Activated CD4-positive, alpha-beta T cell treated with anti-CD3 and anti-CD28 coated beads, Interleukin-2, Interleukin-6, amounts not matched to agents 100 ng/mL and 50 ng/mL, durations not matched to agents 16 hours and 8 hours (primary cell): ENCODE data around the gene WDR41.
"Not testable (repeated sequence)": the region's sequence is repeated elsewhere in the genome, so short reads cannot be mapped to it uniquely, and the experiment has no call there.

Experiments
- DNase-seq: peaks from one replicate; pipeline ENCODE4 v3.0.0-alpha.2; 2020

The WDR41 gene

GRCh38 chr5:77491783-77492652 is at the start of gene WDR41:
Gene WDR41, minus strand, starts transcription at chr5:77492316. Its CDS starts 96 bp downstream, at chr5:77492220.
- peak; percentile 90 for DNase-seq

DNA sequence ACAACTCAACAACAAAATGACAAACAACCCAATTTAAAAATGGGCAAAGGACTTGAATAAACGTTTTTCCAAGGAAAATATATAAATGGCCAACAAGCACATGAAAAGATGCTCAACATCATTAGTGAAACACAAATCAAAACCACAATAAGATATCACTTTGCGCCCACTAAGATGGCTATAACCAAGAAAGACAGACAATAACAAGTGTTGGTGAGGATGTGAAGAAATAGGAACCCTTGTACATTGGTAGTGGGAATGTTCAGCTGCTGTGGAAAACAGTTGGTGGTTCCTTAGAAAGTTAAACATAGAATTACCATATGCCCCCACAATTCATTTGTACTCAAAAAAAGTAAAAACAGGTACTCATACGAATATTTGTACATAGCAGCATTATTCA is 39.2 kb upstream of the WDR41 start:
- no peak for DNase-seq

GRCh38 chr5:77518304-77518703 is 26.2 kb upstream of the WDR41 start:
- no peak for DNase-seq

DNA sequence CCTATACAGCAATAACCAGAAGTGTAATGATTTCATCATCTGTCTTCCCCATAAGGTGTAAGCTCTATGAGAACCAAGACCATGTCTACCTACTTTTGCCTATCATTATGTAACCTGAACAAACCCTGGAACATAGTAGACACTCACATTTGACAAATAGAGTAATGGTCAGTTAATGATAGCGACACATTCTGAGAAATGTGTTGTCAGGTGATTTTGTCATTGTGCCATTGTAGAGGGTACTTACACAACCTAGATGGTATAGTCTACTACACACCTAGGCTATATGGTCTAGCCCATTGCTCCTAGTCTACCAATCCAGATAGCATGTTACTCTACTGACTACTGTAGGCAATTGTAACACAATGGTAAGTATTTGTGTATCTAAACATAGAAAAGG is 22.3 kb upstream of the WDR41 start:
- DNase-seq = no peak

DNA sequence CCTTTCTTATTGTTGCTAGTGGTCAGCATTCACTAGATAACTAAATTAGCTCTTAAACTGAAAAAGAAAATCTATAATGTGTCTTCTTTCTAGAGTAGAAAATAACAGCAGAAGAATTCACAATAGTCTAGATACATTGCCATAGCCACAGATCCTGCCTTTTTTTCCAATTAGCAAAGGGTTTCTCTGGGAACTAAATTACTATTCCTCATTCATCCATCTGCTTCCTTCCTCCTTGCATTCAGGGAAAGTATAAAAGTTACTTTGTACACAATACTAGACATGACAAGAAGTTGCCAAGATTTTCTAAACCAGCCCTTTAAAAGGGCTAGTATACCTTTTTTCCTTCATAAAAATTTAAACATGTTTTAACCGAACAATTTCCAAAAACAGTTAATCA is 21.2 kb upstream of the WDR41 start:
- no peak for DNase-seq

- not testable (repeated sequence) for DNase-seq
These were observed 9.0 kb upstream of the WDR41 start for GRCh38 chr5:77501132-77501531.

DNA sequence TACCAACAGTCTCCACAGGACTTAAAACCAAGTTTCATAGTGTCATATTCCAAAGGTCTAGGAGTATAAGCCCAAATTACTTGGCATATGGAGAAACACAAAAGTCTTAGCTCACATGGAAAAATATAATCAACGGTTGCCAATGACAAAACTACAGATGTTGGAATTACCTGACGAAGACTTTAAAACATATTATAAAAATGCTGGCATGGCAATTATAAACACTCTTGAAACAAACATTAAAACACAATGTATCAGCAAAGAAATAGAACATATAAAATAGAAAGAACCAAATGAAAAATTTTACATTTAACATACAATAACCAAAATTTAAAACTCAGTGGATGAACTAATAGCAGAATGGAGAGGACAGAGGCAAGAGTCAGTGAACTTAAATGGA is 7.9 kb upstream of the WDR41 start:
- DNase-seq = no peak

- DNase-seq = no peak
These were observed 7.3 kb upstream of the WDR41 start for GRCh38 chr5:77499441-77499840.

DNA sequence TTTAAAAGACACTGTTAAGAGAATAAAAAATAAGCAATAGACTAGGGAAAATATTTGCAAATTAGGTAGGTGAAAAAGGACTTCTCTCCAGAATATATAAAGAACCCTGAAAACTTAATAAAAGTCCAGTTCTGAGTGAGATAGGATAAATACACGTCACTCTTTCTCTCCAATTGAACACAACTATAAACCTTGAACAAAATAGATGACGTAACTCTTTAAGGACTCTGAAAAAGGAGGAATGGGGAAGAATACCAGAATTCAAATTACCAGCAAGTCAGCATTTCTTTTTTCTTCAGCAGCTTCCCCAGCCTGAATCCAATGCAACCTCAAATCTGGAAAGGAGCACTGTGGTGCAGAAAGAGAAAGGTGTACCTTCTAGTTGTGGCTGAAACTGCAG is 6.8 kb upstream of the WDR41 start:
- DNase-seq = no peak

- no peak for DNase-seq
These were observed 2.8 kb upstream of the WDR41 start for GRCh38 chr5:77494935-77495334.

DNA sequence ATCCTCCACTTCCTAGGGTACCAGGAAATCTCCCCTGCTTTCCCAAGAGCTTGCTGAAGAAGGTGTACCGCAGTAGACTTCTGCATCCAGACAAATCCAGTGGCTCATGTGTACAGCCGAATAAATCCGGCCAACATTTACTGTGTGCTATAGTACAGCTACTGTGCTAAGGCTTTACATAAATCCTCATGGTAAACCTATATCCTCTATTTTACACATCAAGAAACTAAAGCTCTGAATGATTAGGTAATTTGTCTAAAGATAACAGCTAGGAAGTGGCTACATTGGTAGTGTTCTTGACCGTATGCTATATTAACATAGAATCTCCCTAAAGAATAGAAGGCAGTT is 511 bp upstream of the WDR41 start:
- DNase-seq = no peak

- peak; percentile 27 for DNase-seq
These were observed 1.3 kb downstream of the WDR41 start for GRCh38 chr5:77490741-77491344.

DNA sequence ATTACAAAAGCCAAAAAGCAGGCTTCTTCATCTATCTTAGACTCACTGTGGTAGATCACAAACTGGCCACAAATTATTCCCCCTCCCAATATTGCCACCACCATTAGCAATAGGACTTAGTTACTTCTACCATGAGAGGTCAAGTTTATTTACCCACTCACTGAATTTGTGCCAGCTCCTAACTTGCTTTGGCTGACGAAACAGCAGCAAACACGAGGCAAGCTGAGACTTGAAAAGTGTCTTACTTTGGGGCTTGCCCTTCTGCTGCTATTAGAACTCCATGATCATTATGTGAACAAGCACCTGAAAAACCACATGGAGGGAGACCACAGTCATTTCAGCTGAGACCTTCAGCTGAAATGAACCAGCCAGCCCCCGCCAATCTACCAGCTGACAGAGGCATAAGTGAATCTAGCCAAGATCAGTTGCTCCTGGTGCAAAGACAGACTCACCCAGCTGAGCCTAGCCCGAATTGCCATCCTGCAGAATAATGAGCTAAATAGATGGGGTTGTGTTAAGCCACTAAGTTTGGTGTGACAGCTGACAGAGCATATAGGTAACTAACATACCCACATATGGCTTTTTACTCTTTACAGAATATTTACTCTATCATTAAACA is 5.7 kb downstream of the WDR41 start:
- no peak for DNase-seq

- DNase-seq = no peak
These were observed 8.4 kb downstream of the WDR41 start for GRCh38 chr5:77483682-77484081.

DNA sequence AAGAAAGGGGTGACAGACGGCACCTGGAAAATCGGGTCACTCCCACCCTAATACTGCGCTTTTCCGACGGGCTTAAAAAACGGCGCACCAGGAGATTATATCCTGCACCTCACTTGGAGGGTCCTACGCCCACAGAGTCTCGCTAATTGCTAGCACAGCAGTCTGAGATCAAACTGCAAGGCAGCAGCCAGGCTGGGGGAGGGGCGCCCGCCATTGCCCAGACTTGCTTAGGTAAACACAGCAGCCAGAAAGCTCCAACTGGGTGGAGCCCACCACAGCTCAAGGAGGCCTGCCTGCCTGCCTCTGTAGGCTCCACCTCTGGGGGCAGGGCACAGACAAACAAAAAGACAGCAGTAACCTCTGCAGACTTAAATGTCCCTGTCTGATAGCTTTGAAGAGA is 17.1 kb downstream of the WDR41 start:
- DNase-seq = not testable (repeated sequence)

DNA sequence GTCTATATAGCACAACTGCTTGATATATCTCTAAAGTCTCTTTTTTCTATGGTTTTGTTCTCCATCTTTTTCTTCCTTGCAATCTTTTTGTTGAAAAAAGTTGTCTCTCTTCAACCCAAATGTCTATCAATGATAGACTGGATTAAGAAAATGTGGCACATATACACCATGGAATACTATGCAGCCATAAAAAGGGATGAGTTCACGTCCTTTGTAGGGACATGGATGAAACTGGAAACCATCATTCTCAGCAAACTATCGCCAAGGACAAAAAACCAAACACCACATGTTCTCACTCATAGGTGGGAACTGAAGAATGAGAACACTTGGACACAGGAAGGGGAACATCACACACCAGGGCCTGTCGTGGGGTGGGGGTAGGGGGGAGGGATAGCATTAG is 23.2 kb downstream of the WDR41 start:
- DNase-seq = not testable (repeated sequence)

DNA sequence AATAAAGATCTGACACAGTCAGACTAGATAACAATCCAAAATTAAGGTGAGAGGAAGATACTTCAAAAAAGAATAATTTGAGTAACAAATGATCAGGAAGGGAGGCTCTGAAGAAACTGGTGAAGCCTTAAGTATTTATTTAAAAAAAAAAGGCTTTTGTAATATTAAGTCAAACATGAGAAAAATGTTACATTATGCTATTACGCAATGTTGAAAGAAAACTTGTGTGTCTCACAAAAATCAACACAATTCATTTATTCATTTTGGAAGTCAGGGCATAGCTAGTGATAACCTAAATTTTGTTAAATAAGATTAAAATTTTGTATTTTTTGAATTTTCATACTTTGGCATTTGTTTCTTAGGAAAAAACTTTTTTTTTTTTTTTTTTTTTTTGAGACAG is 28.2 kb downstream of the WDR41 start:
- DNase-seq = no peak

DNA sequence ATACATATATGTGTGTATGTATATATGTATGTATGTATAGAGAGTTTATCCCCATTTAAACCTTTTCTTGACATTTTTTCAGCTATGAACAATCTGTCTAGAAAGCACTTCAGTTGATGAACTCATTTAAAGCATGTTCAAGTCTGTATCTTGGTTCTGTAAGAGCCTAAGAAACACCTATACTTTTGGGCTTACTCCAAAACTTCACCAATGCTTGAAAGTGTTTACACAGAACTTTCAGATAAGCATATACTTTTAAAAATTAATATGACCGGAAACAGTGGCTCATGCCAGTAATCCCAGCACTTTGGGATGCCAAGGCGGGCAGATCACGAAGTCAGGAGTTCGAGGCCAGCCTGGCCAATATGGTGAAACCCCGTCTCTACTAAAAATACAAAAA is 30.8 kb downstream of the WDR41 start:
- DNase-seq = no peak

DNA sequence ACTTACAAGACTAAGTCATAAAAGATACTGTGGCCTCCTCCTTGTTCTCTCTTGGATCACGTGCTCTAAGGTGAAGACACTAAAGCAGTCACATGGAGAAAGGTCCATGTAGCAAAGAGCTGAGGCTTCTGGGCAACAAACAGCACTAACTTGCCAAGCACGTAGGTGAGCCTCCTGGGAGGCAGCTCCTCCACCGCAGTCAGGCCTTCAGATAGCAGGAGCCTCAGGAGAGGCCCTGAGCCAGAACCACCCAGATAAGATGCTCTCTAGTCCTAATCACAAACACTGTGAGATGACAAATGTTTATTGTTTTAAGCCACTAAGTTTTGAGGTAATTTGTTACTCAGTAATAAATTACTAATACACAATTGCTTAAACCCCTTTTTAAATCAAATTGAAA is 38.0 kb downstream of the WDR41 start:
- no peak for DNase-seq

GRCh38 chr5:77452351-77452750 is 39.8 kb downstream of the WDR41 start:
- DNase-seq = no peak

- no peak for DNase-seq
These were observed 42.1 kb downstream of the WDR41 start for GRCh38 chr5:77449981-77450380.

DNA sequence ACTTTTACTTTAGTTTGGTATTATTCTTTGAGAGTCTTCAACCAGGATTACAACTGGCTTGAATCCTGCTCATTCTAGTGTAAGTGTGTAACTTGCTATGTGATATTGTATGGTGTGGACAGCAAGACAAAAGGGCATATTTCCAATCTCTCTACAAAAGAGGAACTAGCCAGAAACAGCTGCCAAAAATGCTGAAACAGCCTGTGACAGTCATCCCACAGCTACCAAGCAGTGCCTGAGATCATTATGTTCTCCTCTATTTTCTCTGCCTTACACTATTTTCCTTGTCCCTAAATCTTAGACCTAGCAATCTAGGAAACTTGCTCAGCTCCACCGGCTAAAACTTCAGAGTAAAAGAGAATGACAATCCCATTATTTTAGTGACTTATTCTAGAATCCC is 42.8 kb downstream of the WDR41 start:
- DNase-seq = no peak

DNA sequence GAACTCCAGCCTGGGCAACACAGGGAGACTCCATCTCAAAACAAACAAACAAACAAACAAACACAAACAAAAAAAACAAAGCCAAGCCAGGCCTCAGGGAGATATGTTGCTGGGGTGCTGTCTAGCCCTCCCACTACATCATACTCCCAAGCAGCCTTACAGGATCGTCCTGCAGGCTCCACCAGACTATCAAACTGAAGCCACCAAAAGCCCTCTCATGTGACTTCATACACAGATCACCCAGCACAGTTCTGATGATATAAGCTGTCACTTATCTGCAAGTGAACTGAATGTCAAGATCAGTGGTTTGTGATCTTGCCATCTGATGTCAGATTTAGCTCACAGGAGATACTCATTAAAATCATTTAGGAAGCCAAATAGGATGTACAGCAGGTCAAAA is 43.3 kb downstream of the WDR41 start:
- DNase-seq = no peak

DNA sequence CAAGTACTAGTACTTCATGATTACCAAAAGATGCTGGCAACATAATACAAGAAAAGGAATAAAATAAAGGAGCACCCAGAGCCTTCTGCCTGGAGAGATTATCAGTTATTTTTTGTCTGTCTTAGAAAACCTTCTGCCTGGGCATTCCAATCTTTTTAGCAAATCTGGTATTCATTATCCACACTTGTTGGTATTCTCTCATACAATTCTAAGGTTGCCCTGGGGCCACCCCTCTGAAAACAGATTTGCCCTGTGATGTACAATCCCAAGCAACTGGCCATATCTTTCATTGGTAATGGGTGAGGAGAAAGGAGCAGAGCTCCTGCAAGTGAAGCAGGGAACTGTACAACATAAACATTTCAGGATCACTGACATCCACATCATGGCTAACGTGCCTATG is 47.8 kb downstream of the WDR41 start:
- DNase-seq = no peak
